Measurements from ENCODE around the gene TCTN3.

GRCh38 chr10:95716466-95716865 is 22.7 kb upstream of the TCTN3 start:
- TF ChIP-seq, protein P1, sequence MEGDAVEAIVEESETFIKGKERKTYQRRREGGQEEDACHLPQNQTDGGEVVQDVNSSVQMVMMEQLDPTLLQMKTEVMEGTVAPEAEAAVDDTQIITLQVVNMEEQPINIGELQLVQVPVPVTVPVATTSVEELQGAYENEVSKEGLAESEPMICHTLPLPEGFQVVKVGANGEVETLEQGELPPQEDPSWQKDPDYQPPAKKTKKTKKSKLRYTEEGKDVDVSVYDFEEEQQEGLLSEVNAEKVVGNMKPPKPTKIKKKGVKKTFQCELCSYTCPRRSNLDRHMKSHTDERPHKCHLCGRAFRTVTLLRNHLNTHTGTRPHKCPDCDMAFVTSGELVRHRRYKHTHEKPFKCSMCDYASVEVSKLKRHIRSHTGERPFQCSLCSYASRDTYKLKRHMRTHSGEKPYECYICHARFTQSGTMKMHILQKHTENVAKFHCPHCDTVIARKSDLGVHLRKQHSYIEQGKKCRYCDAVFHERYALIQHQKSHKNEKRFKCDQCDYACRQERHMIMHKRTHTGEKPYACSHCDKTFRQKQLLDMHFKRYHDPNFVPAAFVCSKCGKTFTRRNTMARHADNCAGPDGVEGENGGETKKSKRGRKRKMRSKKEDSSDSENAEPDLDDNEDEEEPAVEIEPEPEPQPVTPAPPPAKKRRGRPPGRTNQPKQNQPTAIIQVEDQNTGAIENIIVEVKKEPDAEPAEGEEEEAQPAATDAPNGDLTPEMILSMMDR (IDR thresholded peaks at IDR 0.05; ENCODE audit: insufficient read depth, low read depth, low read length): no peak
- TF ChIP-seq EZH2 (IDR thresholded peaks at IDR 0.05; ENCODE audit: insufficient read depth, low read length): no peak
